ENCODE measurements around the gene CD44.
"Not testable (repeated sequence)": the region's sequence is repeated elsewhere in the genome, so short reads cannot be mapped to it uniquely, and the experiment has no call there.

The CD44 gene

GRCh38 chr11:35103366-35104208 is 35.4 kb upstream of the CD44 start:
- no peak overlapping the region for H3K4me2 ChIP-seq (ENCODE audit: low read length)
- H3K27me3 ChIP-seq (ENCODE audit: control insufficient read depth, insufficient read depth, low read length): no peaks in the 10 kb centered on the region
- H3K9ac ChIP-seq (ENCODE audit: low read depth, low read length): no peak overlapping the region
- no peaks in the 10 kb centered on the region for H3K9me3 ChIP-seq (replicated peaks; ENCODE audit: low read length)
- peaks cover 30% of the 10 kb centered on the region for H3K4me1 ChIP-seq (ENCODE audit: control insufficient read depth, insufficient read depth, low read length)
- no peaks in the 10 kb centered on the region for H3K36me3 ChIP-seq (ENCODE audit: insufficient read depth, low read length)
- H3K4me3 ChIP-seq (ENCODE audit: low read length): no peak overlapping the region

GRCh38 chr11:35104655-35105054 is 34.3 kb upstream of the CD44 start:
- H3K36me3 ChIP-seq (ENCODE audit: insufficient read depth, low read length): no peaks in the 10 kb centered on the region
- H3K4me2 ChIP-seq (ENCODE audit: low read length): no peak overlapping the region
- no peak overlapping the region for H3K4me3 ChIP-seq (ENCODE audit: low read length)
- H3K27me3 ChIP-seq (ENCODE audit: control insufficient read depth, insufficient read depth, low read length): no peaks in the 10 kb centered on the region
- no peak overlapping the region for H3K9ac ChIP-seq (ENCODE audit: low read depth, low read length)
- peaks cover 20% of the 10 kb centered on the region for H3K4me1 ChIP-seq (ENCODE audit: control insufficient read depth, insufficient read depth, low read length)
- no peaks in the 10 kb centered on the region for H3K9me3 ChIP-seq (replicated peaks; ENCODE audit: low read length)

- no peaks in the 10 kb centered on the region for H3K27me3 ChIP-seq (ENCODE audit: control insufficient read depth, insufficient read depth, low read length)
- H3K4me2 ChIP-seq (ENCODE audit: low read length): no peak overlapping the region
- H3K4me1 ChIP-seq (ENCODE audit: control insufficient read depth, insufficient read depth, low read length): peaks cover 14% of the 10 kb centered on the region
- no peak overlapping the region for H3K9ac ChIP-seq (ENCODE audit: low read depth, low read length)
- no peaks in the 10 kb centered on the region for H3K36me3 ChIP-seq (ENCODE audit: insufficient read depth, low read length)
- H3K9me3 ChIP-seq (replicated peaks; ENCODE audit: low read length): no peaks in the 10 kb centered on the region
- no peak overlapping the region for H3K4me3 ChIP-seq (ENCODE audit: low read length)
Observed at GRCh38 chr11:35105319-35106079, 33.5 kb upstream of the CD44 start.

- peaks cover 23% of the 10 kb centered on the region for H3K4me1 ChIP-seq (ENCODE audit: control insufficient read depth, insufficient read depth, low read length)
Observed at GRCh38 chr11:35106595-35106994, 32.4 kb upstream of the CD44 start.

DNA sequence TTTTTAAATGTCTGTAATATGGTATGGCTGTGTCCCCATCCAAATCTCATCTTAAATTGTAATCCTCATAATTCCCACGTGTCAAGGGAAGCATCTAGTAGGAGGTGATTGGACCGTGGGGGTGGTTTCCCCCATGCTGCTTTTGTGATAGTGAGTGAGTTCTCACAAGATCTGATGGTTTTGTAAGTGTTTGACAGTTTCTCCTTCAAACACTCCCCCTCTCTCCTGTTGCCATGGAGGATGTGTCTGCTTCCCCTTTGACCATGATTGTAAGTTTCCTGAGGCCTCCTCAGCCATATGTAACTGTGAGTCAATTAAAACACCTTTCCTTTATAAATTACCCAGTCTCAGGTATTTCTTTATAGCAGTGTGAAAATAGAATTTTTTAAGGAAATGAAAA is 31.1 kb upstream of the CD44 start:
- no peak overlapping the region for H3K9ac ChIP-seq (ENCODE audit: low read depth, low read length)
- H3K36me3 ChIP-seq (ENCODE audit: insufficient read depth, low read length): no peaks in the 10 kb centered on the region
- no peak overlapping the region for H3K4me2 ChIP-seq (ENCODE audit: low read length)
- no peaks in the 10 kb centered on the region for H3K27me3 ChIP-seq (ENCODE audit: control insufficient read depth, insufficient read depth, low read length)
- no peak overlapping the region for H3K4me3 ChIP-seq (ENCODE audit: low read length)
- H3K9me3 ChIP-seq (replicated peaks; ENCODE audit: low read length): no peaks in the 10 kb centered on the region
- H3K4me1 ChIP-seq (ENCODE audit: control insufficient read depth, insufficient read depth, low read length): peaks cover 31% of the 10 kb centered on the region

More at GRCh38 chr11:35106595-35106994, 32.4 kb upstream of the CD44 start:
- Histone ChIP-seq H3K4me3 (ENCODE audit: low read length) (no peak overlapping the region), H3K36me3 (ENCODE audit: insufficient read depth, low read length) (no peaks in the 10 kb centered on the region), H3K9ac (ENCODE audit: low read depth, low read length) (no peak overlapping the region), H3K4me2 (ENCODE audit: low read length) (no peak overlapping the region), H3K9me3 (replicated peaks; ENCODE audit: low read length) (no peaks in the 10 kb centered on the region), H3K27me3 (ENCODE audit: control insufficient read depth, insufficient read depth, low read length) (no peaks in the 10 kb centered on the region)

DNA sequence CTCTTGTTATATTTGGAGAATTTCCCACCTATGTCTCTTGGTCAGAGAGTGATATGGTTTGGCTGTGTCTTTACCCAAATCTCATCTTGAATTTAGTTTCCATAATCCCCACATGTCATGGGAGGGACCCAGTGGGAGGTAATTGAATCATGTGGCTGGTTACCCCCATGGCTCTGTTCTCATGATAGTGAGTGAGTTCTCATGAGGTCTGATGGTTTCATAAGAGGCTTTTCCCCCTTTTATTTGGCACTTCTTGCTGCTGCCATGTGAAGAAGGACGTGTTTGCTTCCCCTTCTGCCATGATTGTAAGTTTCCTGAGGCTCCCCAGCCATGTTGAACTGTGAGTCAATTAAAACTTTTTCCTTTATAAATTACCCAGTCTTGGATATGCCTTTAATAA is 30.6 kb upstream of the CD44 start:
- H3K4me2 ChIP-seq (ENCODE audit: low read length); H3K27me3 ChIP-seq (ENCODE audit: control insufficient read depth, insufficient read depth, low read length); H3K9ac ChIP-seq (ENCODE audit: low read depth, low read length); H3K36me3 ChIP-seq (ENCODE audit: insufficient read depth, low read length); H3K4me3 ChIP-seq (ENCODE audit: low read length); H3K9me3 ChIP-seq (replicated peaks; ENCODE audit: low read length): not testable (repeated sequence)
- H3K4me1 ChIP-seq (ENCODE audit: control insufficient read depth, insufficient read depth, low read length): peaks cover 30% of the 10 kb centered on the region

GRCh38 chr11:35109041-35109440 is 29.9 kb upstream of the CD44 start:
- no peaks in the 10 kb centered on the region for H3K9me3 ChIP-seq (replicated peaks; ENCODE audit: low read length)
- H3K4me1 ChIP-seq (ENCODE audit: control insufficient read depth, insufficient read depth, low read length): peaks cover 23% of the 10 kb centered on the region
- no peaks in the 10 kb centered on the region for H3K36me3 ChIP-seq (ENCODE audit: insufficient read depth, low read length)
- no peak overlapping the region for H3K4me2 ChIP-seq (ENCODE audit: low read length)
- H3K9ac ChIP-seq (ENCODE audit: low read depth, low read length): no peak overlapping the region
- no peaks in the 10 kb centered on the region for H3K27me3 ChIP-seq (ENCODE audit: control insufficient read depth, insufficient read depth, low read length)
- no peak overlapping the region for H3K4me3 ChIP-seq (ENCODE audit: low read length)

- H3K4me1 ChIP-seq (ENCODE audit: control insufficient read depth, insufficient read depth, low read length): peaks cover 21% of the 10 kb centered on the region
- H3K27me3 ChIP-seq (ENCODE audit: control insufficient read depth, insufficient read depth, low read length): no peaks in the 10 kb centered on the region
Observed at GRCh38 chr11:35109827-35110226, 29.1 kb upstream of the CD44 start.

GRCh38 chr11:35111161-35112055 is 27.6 kb upstream of the CD44 start:
- Histone ChIP-seq H3K4me1 (ENCODE audit: control insufficient read depth, insufficient read depth, low read length) (peaks cover 33% of the 10 kb centered on the region), H3K9me3 (replicated peaks; ENCODE audit: low read length) (no peaks in the 10 kb centered on the region), H3K27me3 (ENCODE audit: control insufficient read depth, insufficient read depth, low read length) (no peaks in the 10 kb centered on the region), H3K9ac (ENCODE audit: low read depth, low read length) (peak overlapping the region; percentile 68), H3K36me3 (ENCODE audit: insufficient read depth, low read length) (no peaks in the 10 kb centered on the region), H3K4me2 (ENCODE audit: low read length) (peak overlapping the region; percentile 29), H3K4me3 (ENCODE audit: low read length) (peak overlapping the region; percentile 19)

More at GRCh38 chr11:35109827-35110226, 29.1 kb upstream of the CD44 start:
- H3K9me3 ChIP-seq (replicated peaks; ENCODE audit: low read length): no peaks in the 10 kb centered on the region
- H3K4me2 ChIP-seq (ENCODE audit: low read length): no peak overlapping the region
- no peak overlapping the region for H3K4me3 ChIP-seq (ENCODE audit: low read length)
- H3K9ac ChIP-seq (ENCODE audit: low read depth, low read length): no peak overlapping the region
- H3K36me3 ChIP-seq (ENCODE audit: insufficient read depth, low read length): no peaks in the 10 kb centered on the region

GRCh38 chr11:35112056-35112845 is 26.7 kb upstream of the CD44 start:
- Histone ChIP-seq H3K27me3 (ENCODE audit: control insufficient read depth, insufficient read depth, low read length) (no peaks in the 10 kb centered on the region), H3K4me1 (ENCODE audit: control insufficient read depth, insufficient read depth, low read length) (peaks cover 38% of the 10 kb centered on the region), H3K36me3 (ENCODE audit: insufficient read depth, low read length) (no peaks in the 10 kb centered on the region), H3K4me2 (ENCODE audit: low read length) (peak overlapping the region; percentile 10), H3K9me3 (replicated peaks; ENCODE audit: low read length) (no peaks in the 10 kb centered on the region), H3K9ac (ENCODE audit: low read depth, low read length) (no peak overlapping the region), H3K4me3 (ENCODE audit: low read length) (no peak overlapping the region)

DNA sequence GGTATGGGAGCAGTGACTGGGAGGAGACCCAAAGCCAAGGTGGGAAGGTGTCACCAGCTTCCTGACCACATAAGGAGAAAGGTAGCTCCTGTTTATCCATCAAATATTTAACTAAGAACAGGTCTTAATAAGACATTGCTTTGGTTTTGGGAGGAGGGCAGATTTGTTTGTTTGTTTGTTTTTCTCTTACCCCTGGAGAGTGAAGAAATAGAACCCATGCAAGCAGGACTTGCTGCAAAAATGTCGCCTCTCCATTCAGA is 26.2 kb upstream of the CD44 start:
- H3K27me3 ChIP-seq (ENCODE audit: control insufficient read depth, insufficient read depth, low read length): no peaks in the 10 kb centered on the region
- H3K4me1 ChIP-seq (ENCODE audit: control insufficient read depth, insufficient read depth, low read length): peaks cover 38% of the 10 kb centered on the region
- H3K9ac ChIP-seq (ENCODE audit: low read depth, low read length): no peak overlapping the region
- no peaks in the 10 kb centered on the region for H3K9me3 ChIP-seq (replicated peaks; ENCODE audit: low read length)
- no peak overlapping the region for H3K4me3 ChIP-seq (ENCODE audit: low read length)
- H3K4me2 ChIP-seq (ENCODE audit: low read length): no peak overlapping the region
- no peaks in the 10 kb centered on the region for H3K36me3 ChIP-seq (ENCODE audit: insufficient read depth, low read length)

Data from skeletal muscle satellite cell (primary cell).